ENCODE data around the gene ITGA3.
"Not testable (repeated sequence)": the region's sequence is repeated elsewhere in the genome, so short reads cannot be mapped to it uniquely, and the experiment has no call there.

Gene ITGA3

GRCh38 chr17:50035945-50036344 lies 20.0 kb upstream of the ITGA3 start:
- no peak for DNase-seq

- no peak for DNase-seq
Observed at GRCh38 chr17:50036455-50037261, 19.3 kb upstream of the ITGA3 start.

GRCh38 chr17:50037321-50038107 lies 18.4 kb upstream of the ITGA3 start:
- DNase-seq = no peak

- no peak for DNase-seq
Observed at GRCh38 chr17:50039058-50039457, 16.9 kb upstream of the ITGA3 start.

- not testable (repeated sequence) for DNase-seq
Observed at GRCh38 chr17:50040496-50040895, 15.4 kb upstream of the ITGA3 start.

- no peak for DNase-seq
Observed at GRCh38 chr17:50042211-50042610, 13.7 kb upstream of the ITGA3 start.

- no peak for DNase-seq
Observed at GRCh38 chr17:50043290-50044148, 12.4 kb upstream of the ITGA3 start.

- DNase-seq = no peak
Observed at GRCh38 chr17:50044483-50044882, 11.4 kb upstream of the ITGA3 start.

GRCh38 chr17:50045154-50045553 lies 10.8 kb upstream of the ITGA3 start:
- DNase-seq = no peak

- no peak for DNase-seq
Observed at GRCh38 chr17:50046179-50046578, 9.7 kb upstream of the ITGA3 start.

- no peak for DNase-seq
Observed at GRCh38 chr17:50046667-50047066, 9.2 kb upstream of the ITGA3 start.

GRCh38 chr17:50047083-50047482 lies 8.8 kb upstream of the ITGA3 start:
- no peak for DNase-seq

- DNase-seq = peak; percentile 48
Observed at GRCh38 chr17:50047488-50048126, 8.3 kb upstream of the ITGA3 start.

GRCh38 chr17:50048146-50048720 lies 7.7 kb upstream of the ITGA3 start:
- DNase-seq = no peak

- no peak for DNase-seq
Observed at GRCh38 chr17:50048988-50049387, 6.9 kb upstream of the ITGA3 start.

- DNase-seq = no peak
Observed at GRCh38 chr17:50049636-50050035, 6.3 kb upstream of the ITGA3 start.

- DNase-seq = no peak
Observed at GRCh38 chr17:50050431-50051032, 5.4 kb upstream of the ITGA3 start.

GRCh38 chr17:50051082-50051576 lies 4.8 kb upstream of the ITGA3 start:
- peak; percentile 54 for DNase-seq

- DNase-seq = no peak
Observed at GRCh38 chr17:50051606-50052005, 4.3 kb upstream of the ITGA3 start.

GRCh38 chr17:50052241-50052796 lies 3.6 kb upstream of the ITGA3 start:
- DNase-seq = no peak
